ENCODE data around the gene IQCK. TPM values are rescaled to one million over a fixed set of nuclear protein-coding genes. Genes with fewer than 3 reads are reported as not detected.
A peak's percentile ranks its signal among the peaks of the same experiment; 100 is the strongest.

IQCK gene
- polyA plus RNA-seq, 2 of the 4 experiments (the other 2 are of a cell fraction), result 10.3 to 15.6 TPM

DNA sequence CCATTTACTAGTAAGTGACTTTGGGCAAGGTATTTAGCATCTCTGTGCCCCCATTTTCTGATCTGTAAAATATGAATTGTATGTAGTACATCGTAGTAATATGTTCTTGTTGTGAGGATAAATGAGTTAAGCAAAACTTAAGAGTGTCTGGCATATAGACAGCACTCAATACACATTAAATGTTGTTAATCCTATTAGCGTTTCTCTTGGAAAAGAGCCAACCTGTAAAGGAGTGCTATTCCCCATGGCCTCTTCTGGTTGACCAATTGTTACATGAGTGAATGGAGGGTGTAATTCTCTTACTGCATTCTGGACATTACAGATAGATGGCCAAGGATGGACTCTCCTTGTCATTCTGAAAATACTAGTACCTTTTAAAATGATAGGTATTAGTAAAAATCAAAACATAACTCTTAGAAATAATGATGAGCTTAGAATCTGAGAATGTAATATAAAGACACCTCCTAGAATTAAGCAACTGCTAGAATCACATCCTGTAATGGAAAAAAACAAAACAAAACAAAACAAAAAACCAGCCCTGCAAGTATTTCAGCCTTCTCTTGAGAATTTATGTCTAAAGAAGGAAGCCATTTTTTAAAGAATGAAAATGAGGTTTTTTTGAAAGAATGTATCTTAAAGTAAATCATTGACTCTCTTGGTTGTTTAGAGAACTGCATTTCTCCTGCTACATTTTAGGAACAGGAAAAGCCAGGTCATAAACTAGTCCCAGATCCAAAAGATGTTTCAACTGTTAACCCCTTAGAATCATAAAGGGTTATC, 30.5 kb downstream of the IQCK start:
- no peak overlapping the region for H3K4me3 ChIP-seq
- no peaks in the 10 kb centered on the region for H3K9me3 ChIP-seq
- H3K27ac ChIP-seq, result no peak overlapping the region
- no peak for FAIRE-seq
- TF ChIP-seq CHD2 (IDR thresholded peaks at IDR 0.05; ENCODE audit: low read length, partially characterized antibody) (no peak), RFX5 (IDR thresholded peaks at IDR 0.05) (no peak), ZC3H11A (IDR thresholded peaks at IDR 0.05) (no peak), KDM5A (IDR thresholded peaks at IDR 0.05) (no peak), TFCP2L1 (CRISPR knock-in tag; IDR thresholded peaks at IDR 0.05) (no peak), NFE2L2 (conservative IDR thresholded peaks at IDR 0.05; ENCODE audit: low read length) (no peak), ESRRA (IDR thresholded peaks at IDR 0.05; ENCODE audit: borderline replicate concordance, low read length) (no peak), KDM1A (IDR thresholded peaks at IDR 0.05; ENCODE audit: low read depth) (no peak), JUNB (IDR thresholded peaks at IDR 0.05) (no peak), HOXB5 (CRISPR knock-in tag; IDR thresholded peaks at IDR 0.05) (no peak), HEYL (CRISPR knock-in tag; IDR thresholded peaks at IDR 0.05) (no peak), TP53 (CRISPR knock-in tag; IDR thresholded peaks at IDR 0.05) (no peak), CBX8 (IDR thresholded peaks at IDR 0.05) (no peak)
- TF ChIP-seq, protein P1, sequence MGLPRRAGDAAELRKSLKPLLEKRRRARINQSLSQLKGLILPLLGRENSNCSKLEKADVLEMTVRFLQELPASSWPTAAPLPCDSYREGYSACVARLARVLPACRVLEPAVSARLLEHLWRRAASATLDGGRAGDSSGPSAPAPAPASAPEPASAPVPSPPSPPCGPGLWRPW (IDR thresholded peaks at IDR 0.05), result no peak
- CTCF ChIA-PET, result interaction anchor here (0.5 to 1.6 kb wide), 3 partner anchors 138 to 1347 kb away, joined by 3 to 6 read pairs (median 5); no protein-coding TSS in a partner anchor
- ATAC-seq, result no peak
- peaks cover 29% of the 10 kb centered on the region for H3K4me1 ChIP-seq
- POLR2A ChIA-PET, result no interaction called here
- H3K4me2 ChIP-seq, result no peak overlapping the region
- DNase-seq (ENCODE audit: low read depth in 1 of 2, low spot score in 1 of 2), result no peak
- WGBS (ENCODE audit: missing lambda C conversion rate), result 54% methylated on average over 2 of the region's 2 CpGs

DNA sequence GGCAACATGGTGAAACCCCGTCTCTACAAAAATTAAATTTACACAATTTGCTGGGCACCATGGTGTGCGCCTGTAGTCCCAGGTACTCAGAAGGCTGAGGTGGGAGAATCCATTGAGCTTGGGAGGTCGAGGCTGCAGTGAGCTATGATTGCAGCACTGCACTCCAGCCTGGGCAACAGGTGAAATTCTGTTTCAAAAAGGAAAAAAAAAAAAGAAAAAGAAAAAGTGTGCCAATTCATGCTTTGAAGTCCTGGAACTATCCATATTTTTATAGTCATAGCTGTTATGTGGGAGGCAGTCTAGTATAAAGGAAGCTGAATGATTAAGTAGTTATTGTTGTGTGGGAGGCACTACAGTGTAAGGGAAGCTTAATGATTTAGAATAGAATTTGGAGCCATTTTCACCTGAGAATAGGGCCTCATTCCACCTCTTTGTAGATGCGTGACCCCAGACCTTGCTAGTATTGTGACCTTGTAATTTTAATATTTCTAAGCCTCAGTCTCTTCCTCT, 31.6 kb downstream of the IQCK start:
- ATAC-seq (no peak), DNase-seq (ENCODE audit: low read depth in 1 of 2, low spot score in 1 of 2) (no peak), FAIRE-seq (no peak)
- ChIA-PET CTCF (interaction anchor here (0.5 to 1.6 kb wide), 2 partner anchors 166 to 1346 kb away, joined by 3 to 5 read pairs; no protein-coding TSS in a partner anchor), POLR2A (no interaction called here)
- Histone ChIP-seq H3K9me3 (no peaks in the 10 kb centered on the region), H3K27ac (no peak overlapping the region), H3K4me3 (no peak overlapping the region), H3K4me2 (no peak overlapping the region), H3K4me1 (peaks cover 36% of the 10 kb centered on the region)
- WGBS (ENCODE audit: missing lambda C conversion rate), result 86% methylated on average over 4 of the region's 4 CpGs
- no peak for TF ChIP-seq POLR2AphosphoS2 (conservative IDR thresholded peaks at IDR 0.05; ENCODE audit: low read length)

DNA sequence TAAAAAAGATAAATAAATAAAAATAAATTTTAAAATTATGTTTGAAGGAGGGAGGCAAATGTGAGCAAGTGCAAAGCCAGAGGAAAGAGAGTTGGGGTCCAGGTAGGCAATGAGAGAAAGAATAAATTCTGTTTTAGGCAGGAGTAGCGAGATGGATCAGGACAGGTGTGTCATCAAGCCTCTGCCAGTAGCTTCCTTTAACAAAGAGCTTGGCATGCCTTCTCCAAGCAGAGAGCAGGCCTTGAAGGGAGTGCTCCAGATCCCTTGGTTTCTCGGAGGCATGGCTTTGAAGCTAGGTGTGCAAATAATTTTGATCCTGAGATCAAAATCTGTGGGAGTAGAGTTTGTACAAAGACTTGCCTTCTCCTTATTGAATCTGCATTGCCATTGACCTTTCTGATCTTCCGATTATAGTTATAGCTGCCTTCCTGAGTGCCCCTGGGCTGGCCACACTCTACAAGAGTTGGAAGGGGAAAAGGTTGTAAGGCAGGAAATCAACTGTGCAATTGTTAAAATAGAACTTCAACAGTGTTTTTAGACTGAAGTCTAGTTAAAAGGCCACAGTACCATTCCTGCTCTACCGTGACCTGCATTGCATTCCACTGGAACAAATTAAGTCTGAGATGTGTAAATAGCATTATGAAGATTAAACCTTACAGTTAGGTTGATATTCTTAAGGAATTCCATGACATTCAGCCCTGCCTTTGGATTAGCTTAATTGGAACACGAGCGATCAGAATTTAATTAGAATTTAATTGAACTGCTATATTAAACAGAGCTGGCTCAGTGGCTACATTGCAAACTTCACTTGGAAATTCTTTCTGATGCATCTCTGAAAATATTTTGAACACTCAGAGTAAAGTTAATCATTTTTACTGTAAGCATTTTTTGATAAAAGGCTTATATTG, 33.7 kb downstream of the IQCK start:
- ATAC-seq (no peak), FAIRE-seq (no peak), DNase-seq (ENCODE audit: low read depth in 1 of 2, low spot score in 1 of 2) (no peak)
- ChIA-PET POLR2A (no interaction called here), CTCF (interaction anchor here (1.4 kb wide), 1 partner anchor 12 kb away, joined by 3 read pairs; no protein-coding TSS in a partner anchor)
- no peak overlapping the region for H3K4me2 ChIP-seq
- 89% methylated on average over 6 of the region's 6 CpGs for WGBS (ENCODE audit: missing lambda C conversion rate)
- TF ChIP-seq KDM1A (IDR thresholded peaks at IDR 0.05; ENCODE audit: low read depth), result no peak
- TF ChIP-seq HOXB13 (CRISPR knock-in tag; IDR thresholded peaks at IDR 0.05; ENCODE audit: low read depth), result no peak
- H3K9me3 ChIP-seq, result no peaks in the 10 kb centered on the region
- H3K4me1 ChIP-seq, result peaks cover 40% of the 10 kb centered on the region
- H3K27ac ChIP-seq, result no peak overlapping the region
- H3K4me3 ChIP-seq, result no peak overlapping the region

DNA sequence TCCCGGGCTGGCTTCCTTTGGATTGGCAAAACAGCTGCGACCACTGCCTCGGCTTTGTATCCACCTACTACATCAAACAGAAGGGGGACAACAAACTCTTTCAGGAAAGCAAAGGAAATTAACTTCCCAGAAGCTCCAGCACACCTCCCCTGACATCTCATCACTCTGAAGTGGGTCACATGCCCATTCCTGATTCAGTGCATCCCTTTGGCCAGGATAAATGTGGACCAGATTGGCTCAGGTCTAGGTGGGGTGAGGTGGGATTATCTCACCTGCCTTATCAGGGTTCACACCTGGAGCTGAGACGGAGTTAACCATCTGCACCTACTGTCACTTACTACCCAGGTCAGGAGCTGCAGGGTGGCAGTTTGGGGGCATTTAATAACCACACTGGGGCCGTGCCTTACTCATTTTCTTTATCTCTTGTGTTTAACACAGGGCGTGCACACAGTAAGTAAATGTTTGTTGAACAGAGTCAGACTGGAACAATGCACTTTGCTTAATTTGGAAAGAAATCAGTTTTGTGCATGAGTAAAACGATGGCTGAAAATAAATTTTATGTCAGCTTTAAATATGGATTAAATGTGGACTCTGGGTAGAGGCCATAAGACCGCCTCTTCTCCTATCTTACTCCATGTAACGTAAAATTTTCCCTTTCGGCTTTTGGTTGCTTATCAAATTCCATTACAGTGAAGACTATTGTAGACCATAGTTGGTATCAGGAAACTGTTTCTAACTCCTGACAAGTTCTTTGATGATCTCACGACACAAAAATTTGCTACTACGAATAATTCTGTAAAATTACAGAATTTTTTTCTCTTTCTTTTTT, 36.0 kb downstream of the IQCK start:
- Histone ChIP-seq H3K9me3 (no peaks in the 10 kb centered on the region), H3K4me3 (no peak overlapping the region), H3K27ac (peak overlapping the region; percentile 48 to 59), H3K4me1 (peaks cover 31% of the 10 kb centered on the region), H3K4me2 (peak overlapping the region; percentile 62)
- ATAC-seq (peak; percentile 76 to 85; a peak in 5 of 6 replicates), FAIRE-seq (no peak), DNase-seq (ENCODE audit: low read depth in 1 of 2, low spot score in 1 of 2) (peak; percentile 15 to 45)
- ChIA-PET POLR2A (no interaction called here), CTCF (interaction anchor here (1.2 to 1.7 kb wide), 2 partner anchors 12 to 153 kb away, joined by 3 read pairs; no protein-coding TSS in a partner anchor)
- 22% methylated on average over 12 of the region's 12 CpGs for WGBS (ENCODE audit: missing lambda C conversion rate)
- TF ChIP-seq, protein P2, sequence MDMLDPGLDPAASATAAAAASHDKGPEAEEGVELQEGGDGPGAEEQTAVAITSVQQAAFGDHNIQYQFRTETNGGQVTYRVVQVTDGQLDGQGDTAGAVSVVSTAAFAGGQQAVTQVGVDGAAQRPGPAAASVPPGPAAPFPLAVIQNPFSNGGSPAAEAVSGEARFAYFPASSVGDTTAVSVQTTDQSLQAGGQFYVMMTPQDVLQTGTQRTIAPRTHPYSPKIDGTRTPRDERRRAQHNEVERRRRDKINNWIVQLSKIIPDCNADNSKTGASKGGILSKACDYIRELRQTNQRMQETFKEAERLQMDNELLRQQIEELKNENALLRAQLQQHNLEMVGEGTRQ (IDR thresholded peaks at IDR 0.05), result 0 out of 2 replicates have a peak, but pooled peaks have one; percentile 10
- TF ChIP-seq CBX2 (IDR thresholded peaks at IDR 0.05; ENCODE audit: borderline replicate concordance, low read depth), result no peak

Measured in A549 (cell line).